Spleen (tissue), 11 donors: Measurements from ENCODE around the gene C12orf60. TPM values are rescaled to one million over a fixed set of nuclear protein-coding genes. Genes with fewer than 3 reads are reported as not detected.

Experiments used
- DNase-seq: peaks from one replicate; pipeline ENCODE4 v3.0.0-alpha.2; 2020
- H3K27ac ChIP-seq, 8 donors: fragments of 200-600 bp; sonication (generic) in 7 of 8; 1 replicate in 4 of 8; 2 replicates in 4 of 8; pipeline versions ENCODE4 v1.5.0 to v1.8.0; 2016 to 2021; ENCODE audit warnings: inconsistent platforms in 4 of 8, mild to moderate bottlenecking in 4 of 8, moderate library complexity in 1 of 8
- H3K27me3 ChIP-seq, 7 donors: fragments of 200-600 bp; sonication (generic) in 6 of 7; replicated peaks in 1 of 7; 1 replicate in 4 of 7; 2 replicates in 3 of 7; pipeline versions ENCODE4 v1.5.0 to v1.8.0; 2016 to 2021; ENCODE audit warnings: inconsistent platforms in 3 of 7, mild to moderate bottlenecking in 1 of 7
- H3K36me3 ChIP-seq, 6 donors: fragments of 200-600 bp; sonication (generic) in 5 of 6; 1 replicate in 4 of 6; 2 replicates in 2 of 6; pipeline versions ENCODE4 v1.5.0 to v1.8.0; 2016 to 2021; ENCODE audit warnings: inconsistent platforms in 2 of 6
- H3K4me1 ChIP-seq, 6 donors: fragments of 200-600 bp; sonication (generic) in 5 of 6; 1 replicate in 3 of 6; 2 replicates in 3 of 6; pipeline versions ENCODE4 v1.5.0 to v1.8.0; 2016 to 2021; ENCODE audit warnings: inconsistent platforms in 3 of 6
- H3K4me3 ChIP-seq, 8 donors: fragments of 200-600 bp; sonication (generic) in 7 of 8; 1 replicate in 4 of 8; 2 replicates in 4 of 8; pipeline versions ENCODE4 v1.5.0 to v1.8.0; 2016 to 2021; ENCODE audit warnings: inconsistent platforms in 4 of 8, mild to moderate bottlenecking in 4 of 8, moderate library complexity in 2 of 8
- H3K9me3 ChIP-seq, 8 donors: fragments of 200-600 bp; sonication (generic) in 7 of 8; 1 replicate in 4 of 8; 2 replicates in 4 of 8; pipeline versions ENCODE4 v1.5.0 to v1.8.0; 2016 to 2021; ENCODE audit warnings: inconsistent platforms in 4 of 8
- POLR2A ChIP-seq, 3 donors: fragments of 450-650 bp; IDR thresholded peaks; one replicate each; pipeline ENCODE4 v1.5.1; 2017; ENCODE audit warnings: antibody characterized with exemption in 3 of 3, mild to moderate bottlenecking in 1 of 3
- POLR2AphosphoS5 ChIP-seq, 3 donors: sonication (generic); formaldehyde crosslinking; IDR thresholded peaks; one replicate each; pipeline ENCODE4 v1.5.1; 2017; ENCODE audit warnings: antibody characterized with exemption in 3 of 3
- WGBS, 5 donors: extraction: QIAGEN DNeasy Blood & Tissue Kit in 3 of 5; methylation state at CpG; one replicate each; pipeline versions ENCODE4 v1.1.5 to v1.1.7; 2013 to 2018; 5-methylcytosine and 5-hydroxymethylcytosine counted together
- intact Hi-C: fragments of 100-400 bp; cut with DNase I; formaldehyde crosslinking; loops from one replicate; pipeline ENCODE4 v1.15.0; 2023; ENCODE audit warnings: low total_unique reads
- polyA plus RNA-seq, 3 donors: library from polyadenylated mRNA; stranded (reverse); fragments of 200-250 nt; gene quantifications; one replicate each; pipeline ENCODE4 v1.2.1, GENCODE V29; 2013
- total RNA-seq, 7 donors: library from RNA; depleted of rRNA in 3 of 7; stranded (reverse); fragments of >200 nt in 3 of 7; fragmentation: NEBNext Ultra II Directional in 4 of 7; extraction: Animal tissue kit (Norgen Biotek cat#: 25700) in 4 of 7; gene quantifications; one replicate each; pipeline versions ENCODE4 v1.1.0 to v1.2.1, GENCODE V29; 2016 to 2021
- TF ChIP-seq, protein P1 (sequence below), 11 experiments: fragments of 200-600 bp in 7 of 11; fragments of 450-650 bp in 4 of 11; sonication (generic) in 4 of 11; IDR thresholded peaks in 8 of 11; conservative IDR thresholded peaks in 3 of 11; 1 replicate in 7 of 11; 2 replicates in 4 of 11; pipeline versions ENCODE4 v1.4.0 to v1.8.0; 2016 to 2021; ENCODE audit warnings: antibody characterized with exemption in 11 of 11, inconsistent platforms in 4 of 11, mild to moderate bottlenecking in 1 of 11
- donor health status: healthy with polysubstance abuse.
- donor health status: DM: no; HTN: no; CAD: no; lungs with moderate emphysema.
- donor health status: DM: no; HTN: no; CAD: no.
- donor health status: Bipolar disorder and iron deficiency.
- donor health status: healthy.
- donor health status: DM: no; HTN: no; CAD: no.
- donor health status: DM: yes; HTN: yes; CAD: no.

C12orf60 gene
- total and polyA plus RNA-seq, 10 donors, result 0.51 to 2.2 (median 1.1) TPM

DNA sequence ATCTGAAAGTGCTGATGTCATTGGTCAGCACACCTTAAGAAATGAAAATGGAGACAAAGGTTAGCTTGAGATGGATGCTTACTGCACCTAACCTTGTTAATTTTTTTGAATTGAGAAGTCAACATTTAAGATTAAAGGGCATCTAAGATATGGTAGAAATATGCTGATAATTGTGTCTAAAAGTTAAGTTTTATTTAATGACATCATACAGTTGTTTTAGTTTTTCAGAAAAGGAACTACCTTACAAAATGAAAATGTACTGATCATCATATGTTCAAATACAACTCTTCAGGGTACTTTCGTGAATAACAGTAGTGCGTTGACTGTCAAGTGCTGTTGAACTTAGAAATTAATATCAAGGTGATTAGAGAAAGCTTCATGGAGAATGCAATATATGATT is 8.0 kb downstream of the C12orf60 start:
- Histone ChIP-seq H3K4me1 (peaks cover 0 to 12% (median 7%) of the 10 kb centered on the region in 6 donors), H3K36me3 (no peaks in the 10 kb centered on the region), H3K27ac (no peak overlapping the region), H3K4me3 (no peak overlapping the region), H3K27me3 (no peaks in the 10 kb centered on the region), H3K9me3 (no peaks in the 10 kb centered on the region)
- WGBS, 5 donors, result 94 to 97% (median 96%) methylated on average over 2 of the region's 2 CpGs
- intact Hi-C loops, result no loop called here
- TF ChIP-seq POLR2A (IDR thresholded peaks at IDR 0.05), result no peak
- TF ChIP-seq, protein P1, sequence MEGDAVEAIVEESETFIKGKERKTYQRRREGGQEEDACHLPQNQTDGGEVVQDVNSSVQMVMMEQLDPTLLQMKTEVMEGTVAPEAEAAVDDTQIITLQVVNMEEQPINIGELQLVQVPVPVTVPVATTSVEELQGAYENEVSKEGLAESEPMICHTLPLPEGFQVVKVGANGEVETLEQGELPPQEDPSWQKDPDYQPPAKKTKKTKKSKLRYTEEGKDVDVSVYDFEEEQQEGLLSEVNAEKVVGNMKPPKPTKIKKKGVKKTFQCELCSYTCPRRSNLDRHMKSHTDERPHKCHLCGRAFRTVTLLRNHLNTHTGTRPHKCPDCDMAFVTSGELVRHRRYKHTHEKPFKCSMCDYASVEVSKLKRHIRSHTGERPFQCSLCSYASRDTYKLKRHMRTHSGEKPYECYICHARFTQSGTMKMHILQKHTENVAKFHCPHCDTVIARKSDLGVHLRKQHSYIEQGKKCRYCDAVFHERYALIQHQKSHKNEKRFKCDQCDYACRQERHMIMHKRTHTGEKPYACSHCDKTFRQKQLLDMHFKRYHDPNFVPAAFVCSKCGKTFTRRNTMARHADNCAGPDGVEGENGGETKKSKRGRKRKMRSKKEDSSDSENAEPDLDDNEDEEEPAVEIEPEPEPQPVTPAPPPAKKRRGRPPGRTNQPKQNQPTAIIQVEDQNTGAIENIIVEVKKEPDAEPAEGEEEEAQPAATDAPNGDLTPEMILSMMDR (IDR thresholded peaks at IDR 0.05 in 8 of 11, conservative IDR thresholded peaks at IDR 0.05 in 3 of 11), result no peak
- TF ChIP-seq POLR2AphosphoS5 (IDR thresholded peaks at IDR 0.05), result no peak
- no peak for DNase-seq

DNA sequence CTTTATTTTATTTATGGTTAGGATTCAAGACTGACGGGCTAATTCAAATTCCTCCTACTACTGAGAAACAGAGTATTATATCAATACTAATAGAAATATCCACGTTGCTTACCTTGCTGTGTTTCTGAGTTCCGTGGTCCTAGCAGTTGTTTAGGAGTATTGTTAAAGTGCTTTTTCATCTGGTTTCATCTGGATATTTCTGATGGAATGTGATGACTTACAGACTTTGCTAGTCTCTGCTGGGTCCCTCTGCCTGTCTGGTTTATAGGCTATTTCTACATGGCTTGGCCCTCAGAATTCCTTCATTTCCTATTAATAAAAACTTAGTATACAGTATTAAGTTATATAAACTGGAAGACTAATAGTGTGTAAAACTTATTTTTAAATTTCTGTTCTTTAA is 10.5 kb downstream of the C12orf60 start, which contains the start of gene SMCO3:
TSS of gene SMCO3 (minus strand) at position 169 of the 400 bp plus-strand sequence. CDS start 7,502 bp downstream, outside the sequence.
- no peak within 1 kb of the TSS for H3K27ac ChIP-seq
- WGBS, 5 donors, result 86 to 91% (median 88%) methylated on average over 3 of the region's 3 CpGs
- H3K27me3 ChIP-seq, result no peaks in the 10 kb centered on the region
- no peak within 1 kb of the TSS for H3K4me3 ChIP-seq
- no peak for DNase-seq
- no peaks in the 10 kb centered on the region for H3K9me3 ChIP-seq
- intact Hi-C loops, result no loop called here
- TF ChIP-seq POLR2A (IDR thresholded peaks at IDR 0.05) (no peak), POLR2AphosphoS5 (IDR thresholded peaks at IDR 0.05) (no peak)
- TF ChIP-seq, protein P1 (IDR thresholded peaks at IDR 0.05 in 8 of 11, conservative IDR thresholded peaks at IDR 0.05 in 3 of 11), result no peak
- H3K36me3 ChIP-seq, result no peaks in the 10 kb centered on the region
- H3K4me1 ChIP-seq, result peaks cover 0 to 12% (median 7%) of the 10 kb centered on the region in 6 donors

DNA sequence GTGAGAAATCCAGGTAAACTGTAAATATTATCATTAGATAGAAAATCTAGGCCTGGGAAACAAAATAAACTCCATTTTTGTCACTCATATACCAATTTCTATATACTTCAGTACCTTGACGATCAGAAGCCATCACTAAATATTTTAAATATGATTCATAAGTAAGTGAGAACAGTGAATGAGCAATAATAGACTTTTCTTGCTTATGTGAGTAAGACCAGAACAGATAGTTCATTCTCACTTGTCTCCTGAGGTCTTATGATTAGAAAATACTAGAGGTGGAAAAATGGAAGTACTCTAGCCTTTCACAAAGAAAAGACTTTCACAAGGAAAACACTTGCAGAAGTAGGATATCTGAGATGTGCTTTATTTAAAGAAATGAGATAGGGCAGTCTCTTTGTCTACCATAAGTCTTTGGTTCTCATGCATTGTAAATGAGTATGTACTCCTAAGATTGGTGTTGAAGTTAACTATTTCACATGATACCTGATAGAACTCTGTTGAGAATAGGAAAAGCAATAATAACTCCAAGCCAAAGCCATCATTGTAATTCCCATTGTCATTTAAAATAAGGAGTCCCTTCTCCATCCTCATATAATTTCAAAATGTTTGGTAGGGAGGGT is 20.7 kb downstream of the C12orf60 start:
- Histone ChIP-seq H3K27me3 (no peaks in the 10 kb centered on the region), H3K9me3 (no peaks in the 10 kb centered on the region), H3K4me3 (no peak overlapping the region), H3K27ac (no peak overlapping the region), H3K4me1 (no peaks in the 10 kb centered on the region), H3K36me3 (no peaks in the 10 kb centered on the region)
- intact Hi-C loops, result no loop called here
- no peak for TF ChIP-seq POLR2A (IDR thresholded peaks at IDR 0.05)
- no peak for TF ChIP-seq POLR2AphosphoS5 (IDR thresholded peaks at IDR 0.05)
- TF ChIP-seq, protein P1 (IDR thresholded peaks at IDR 0.05 in 8 of 11, conservative IDR thresholded peaks at IDR 0.05 in 3 of 11), result no peak
- 73 to 92% (median 78%) methylated on average over 1 of the region's 1 CpG for WGBS, 5 donors
- no peak for DNase-seq

DNA sequence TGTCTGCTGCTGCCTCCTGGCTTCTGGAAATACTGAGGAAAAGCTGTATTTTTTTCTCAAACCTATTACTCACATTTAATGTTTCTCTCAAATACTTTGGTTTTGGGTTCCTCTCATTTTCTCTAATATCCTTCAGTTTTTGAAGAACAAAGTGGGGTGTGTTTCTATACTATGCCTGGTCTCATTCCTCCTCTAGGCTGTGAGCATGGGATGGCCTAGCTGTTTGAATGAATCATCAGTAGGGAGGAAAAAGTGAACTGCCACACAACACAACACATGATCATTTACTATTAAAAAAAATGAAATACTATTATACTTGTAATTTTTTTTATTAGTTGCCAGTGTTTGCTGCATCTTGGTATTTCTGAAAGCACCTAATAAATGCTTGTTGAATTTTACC is 21.8 kb downstream of the C12orf60 start:
- Histone ChIP-seq H3K9me3 (no peaks in the 10 kb centered on the region), H3K27ac (no peak overlapping the region), H3K4me1 (no peaks in the 10 kb centered on the region), H3K27me3 (no peaks in the 10 kb centered on the region), H3K4me3 (no peak overlapping the region), H3K36me3 (no peaks in the 10 kb centered on the region)
- no peak for TF ChIP-seq POLR2A (IDR thresholded peaks at IDR 0.05)
- no peak for TF ChIP-seq POLR2AphosphoS5 (IDR thresholded peaks at IDR 0.05)
- TF ChIP-seq, protein P1 (IDR thresholded peaks at IDR 0.05 in 8 of 11, conservative IDR thresholded peaks at IDR 0.05 in 3 of 11), result no peak
- DNase-seq, result no peak
- intact Hi-C loops, result no loop called here
